ENCODE measurements around the gene CNPY3. TPM values are rescaled to one million over a fixed set of nuclear protein-coding genes. Genes with fewer than 3 reads are reported as not detected.

CNPY3 gene
- total and polyA plus RNA-seq, 3 donors from 2014 or later, result 40.4 to 74.8 (median 46.7) TPM

DNA sequence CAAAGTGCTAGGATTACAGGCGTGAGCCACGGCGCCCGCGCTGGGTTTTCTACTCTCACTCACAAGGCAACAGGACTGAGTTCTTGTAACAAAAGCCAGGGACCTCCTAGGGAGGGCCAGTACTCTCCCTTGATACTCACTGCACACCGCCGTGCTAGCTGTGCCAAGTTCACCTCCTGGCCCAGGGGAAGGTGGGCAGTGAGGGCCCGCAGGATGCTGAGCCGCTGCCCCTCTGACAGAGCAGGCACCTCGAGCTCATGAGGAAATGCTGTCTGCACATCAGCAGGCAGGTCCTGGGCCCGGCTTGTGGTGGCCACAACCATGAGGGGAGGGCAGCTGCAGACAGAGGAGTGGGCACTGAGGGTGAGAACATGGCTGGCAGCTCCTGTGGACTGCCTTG, 37.9 kb downstream of the CNPY3 start:
- Histone ChIP-seq H3K27me3 (no peaks in the 10 kb centered on the region), H3K9me3 (no peaks in the 10 kb centered on the region), H3K4me1 (no peaks in the 10 kb centered on the region), H3K27ac (no peak overlapping the region), H3K4me3 (no peak overlapping the region), H3K36me3 (ENCODE audit: low read depth, missing control alignments) (no peaks in the 10 kb centered on the region)
- intact Hi-C loops (cut with DNase I; ENCODE audit: low total_unique reads), result no loop called here
- no peak for TF ChIP-seq POLR2A (IDR thresholded peaks at IDR 0.05)
- TF ChIP-seq, protein P1, sequence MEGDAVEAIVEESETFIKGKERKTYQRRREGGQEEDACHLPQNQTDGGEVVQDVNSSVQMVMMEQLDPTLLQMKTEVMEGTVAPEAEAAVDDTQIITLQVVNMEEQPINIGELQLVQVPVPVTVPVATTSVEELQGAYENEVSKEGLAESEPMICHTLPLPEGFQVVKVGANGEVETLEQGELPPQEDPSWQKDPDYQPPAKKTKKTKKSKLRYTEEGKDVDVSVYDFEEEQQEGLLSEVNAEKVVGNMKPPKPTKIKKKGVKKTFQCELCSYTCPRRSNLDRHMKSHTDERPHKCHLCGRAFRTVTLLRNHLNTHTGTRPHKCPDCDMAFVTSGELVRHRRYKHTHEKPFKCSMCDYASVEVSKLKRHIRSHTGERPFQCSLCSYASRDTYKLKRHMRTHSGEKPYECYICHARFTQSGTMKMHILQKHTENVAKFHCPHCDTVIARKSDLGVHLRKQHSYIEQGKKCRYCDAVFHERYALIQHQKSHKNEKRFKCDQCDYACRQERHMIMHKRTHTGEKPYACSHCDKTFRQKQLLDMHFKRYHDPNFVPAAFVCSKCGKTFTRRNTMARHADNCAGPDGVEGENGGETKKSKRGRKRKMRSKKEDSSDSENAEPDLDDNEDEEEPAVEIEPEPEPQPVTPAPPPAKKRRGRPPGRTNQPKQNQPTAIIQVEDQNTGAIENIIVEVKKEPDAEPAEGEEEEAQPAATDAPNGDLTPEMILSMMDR (IDR thresholded peaks at IDR 0.05), result no peak
- DNase-seq, result no peak
- 94 to 95% methylated on average over 11 of the region's 11 CpGs for WGBS, 2 donors

DNA sequence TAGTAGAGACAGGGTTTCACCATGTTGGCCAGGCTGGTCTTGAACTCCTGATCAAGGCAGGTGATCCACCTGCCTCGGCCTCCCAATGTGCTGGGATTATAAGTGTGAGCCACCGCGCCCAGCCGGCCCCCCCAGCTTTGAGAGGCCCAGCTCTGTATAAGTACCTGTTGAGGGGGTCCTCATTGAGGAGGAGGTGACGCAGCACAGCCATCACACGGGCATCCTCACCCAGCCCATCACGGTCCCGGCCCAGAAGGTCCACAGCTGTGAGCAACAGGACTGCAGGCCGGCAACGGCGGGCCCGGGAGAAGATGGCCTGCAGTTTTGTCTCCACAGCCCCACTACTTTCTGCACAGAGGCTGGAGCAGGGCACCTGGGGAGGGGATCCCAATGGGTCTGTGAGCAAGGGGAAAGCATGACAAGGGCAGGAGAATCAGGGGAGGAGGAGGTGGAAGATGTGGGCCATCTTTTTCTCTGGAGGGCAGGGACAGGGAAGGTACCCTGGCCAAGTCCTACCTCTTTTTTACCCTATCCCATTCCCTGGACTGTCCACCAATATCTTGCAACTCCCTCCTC, 38.9 kb downstream of the CNPY3 start:
- WGBS, 2 donors, result 87 to 94% methylated on average over 9 to 12 of the region's 12 CpGs
- no peak overlapping the region for H3K27ac ChIP-seq
- intact Hi-C loops (cut with DNase I; ENCODE audit: low total_unique reads), result no loop called here
- H3K4me3 ChIP-seq, result no peak overlapping the region
- no peak for DNase-seq
- no peaks in the 10 kb centered on the region for H3K27me3 ChIP-seq
- no peaks in the 10 kb centered on the region for H3K36me3 ChIP-seq (ENCODE audit: low read depth, missing control alignments)
- no peaks in the 10 kb centered on the region for H3K9me3 ChIP-seq
- H3K4me1 ChIP-seq, result no peaks in the 10 kb centered on the region
- TF ChIP-seq, protein P1 (IDR thresholded peaks at IDR 0.05), result no peak
- no peak for TF ChIP-seq POLR2A (IDR thresholded peaks at IDR 0.05)

DNA sequence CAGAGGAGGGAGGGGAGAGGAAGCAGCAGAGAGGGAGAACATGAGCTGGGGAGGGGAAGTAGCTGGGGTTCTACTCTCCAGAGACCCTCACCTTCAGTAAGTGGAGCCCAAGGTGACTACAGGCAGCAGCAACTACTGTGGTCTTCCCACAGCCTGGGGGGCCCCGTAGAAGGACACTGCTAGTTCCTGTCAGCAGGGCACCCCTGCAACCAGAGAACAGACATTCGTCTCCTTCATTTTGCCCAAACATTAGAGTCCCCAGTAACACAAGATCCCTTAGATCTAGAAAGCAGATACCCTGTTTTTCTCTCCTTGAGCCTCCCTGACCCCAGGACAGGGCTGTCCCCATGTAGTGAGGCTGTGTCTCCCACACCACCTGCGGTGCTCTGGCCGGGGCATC, 39.5 kb downstream of the CNPY3 start:
- TF ChIP-seq, protein P1 (IDR thresholded peaks at IDR 0.05), result no peak
- TF ChIP-seq POLR2A (IDR thresholded peaks at IDR 0.05), result no peak
- intact Hi-C loops (cut with DNase I; ENCODE audit: low total_unique reads), result no loop called here
- Histone ChIP-seq H3K27me3 (no peaks in the 10 kb centered on the region), H3K4me3 (no peak overlapping the region), H3K27ac (no peak overlapping the region), H3K4me1 (no peaks in the 10 kb centered on the region), H3K9me3 (no peaks in the 10 kb centered on the region), H3K36me3 (ENCODE audit: low read depth, missing control alignments) (no peaks in the 10 kb centered on the region)
- WGBS, 2 donors, result 70 to 92% methylated on average over 4 of the region's 4 CpGs
- DNase-seq, result no peak

DNA sequence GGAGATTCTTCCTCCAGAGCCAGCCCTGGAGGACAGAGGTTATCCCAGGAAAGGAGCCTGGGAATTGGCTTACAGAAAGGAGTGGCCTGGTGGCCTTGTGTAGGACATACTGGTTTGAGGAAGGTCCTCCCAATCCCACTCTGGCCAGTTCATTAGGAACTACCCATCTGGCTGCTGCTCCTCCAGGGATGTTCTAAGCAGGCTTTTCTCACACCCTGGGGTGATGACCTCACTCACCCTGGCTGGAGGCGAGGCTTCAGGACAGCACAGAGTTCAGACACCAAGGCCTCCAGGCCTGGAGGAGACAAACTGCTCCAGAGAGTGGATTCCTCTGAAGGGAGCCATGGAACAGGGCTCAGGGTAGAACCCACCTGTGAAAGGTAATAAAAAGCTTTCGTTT, 40.2 kb downstream of the CNPY3 start:
- intact Hi-C loops (cut with DNase I; ENCODE audit: low total_unique reads), result no loop called here
- Histone ChIP-seq H3K4me1 (no peaks in the 10 kb centered on the region), H3K27me3 (no peaks in the 10 kb centered on the region), H3K4me3 (no peak overlapping the region), H3K27ac (no peak overlapping the region), H3K36me3 (ENCODE audit: low read depth, missing control alignments) (no peaks in the 10 kb centered on the region), H3K9me3 (no peaks in the 10 kb centered on the region)
- TF ChIP-seq, protein P1 (IDR thresholded peaks at IDR 0.05), result no peak
- no peak for TF ChIP-seq POLR2A (IDR thresholded peaks at IDR 0.05)
- DNase-seq, result no peak
- WGBS, 2 donors, result 86 to 100% methylated on average over 2 of the region's 2 CpGs

GRCh38 chr6:42969934-42970333, 40.7 kb downstream of the CNPY3 start:
- Histone ChIP-seq H3K27me3 (no peaks in the 10 kb centered on the region), H3K9me3 (no peaks in the 10 kb centered on the region)
- TF ChIP-seq, protein P1 (IDR thresholded peaks at IDR 0.05), result no peak
- TF ChIP-seq POLR2A (IDR thresholded peaks at IDR 0.05), result no peak

More at GRCh38 chr6:42969934-42970333, 40.7 kb downstream of the CNPY3 start:
- Histone ChIP-seq H3K4me3 (no peak overlapping the region), H3K36me3 (ENCODE audit: low read depth, missing control alignments) (no peaks in the 10 kb centered on the region), H3K4me1 (no peaks in the 10 kb centered on the region), H3K27ac (no peak overlapping the region)
- 95 to 96% methylated on average over 4 of the region's 4 CpGs for WGBS, 2 donors
- intact Hi-C loops (cut with DNase I; ENCODE audit: low total_unique reads), result no loop called here
- no peak for DNase-seq

Data from testis (tissue), 3 donors.